Keratinocyte (primary cell): Measurements from ENCODE around the gene HES2. TPM values are rescaled to one million over a fixed set of nuclear protein-coding genes. Genes with fewer than 3 reads are reported as not detected.

ENCODE experiments used
- DNase-seq: peaks from one replicate; pipeline ENCODE4 v3.0.0-alpha.2; 2011; ENCODE audit warnings: low read depth, missing footprints, low spot score
- FAIRE-seq: peaks from 2 replicates; lab custom pipeline; 2011; peaks lifted over from hg19 to GRCh38; lab: Jason Lieb, UNC
- H2AFZ ChIP-seq: 2 replicates; pipeline ENCODE4 v1.6.0; 2012; ENCODE audit warnings: low read length, control low read depth, inconsistent platforms; ENCODE audit not compliant: control insufficient read depth
- H3K27ac ChIP-seq: 2 replicates; pipeline ENCODE4 v1.5.1; 2011; ENCODE audit warnings: low read length; ENCODE audit not compliant: control insufficient read depth, insufficient read depth
- H3K27me3 ChIP-seq: 3 replicates; pipeline ENCODE4 v1.6.0; 2011; ENCODE audit warnings: low read length; ENCODE audit not compliant: control insufficient read depth, insufficient read depth; ENCODE audit errors: extremely low read depth
- H3K36me3 ChIP-seq, 2 experiments: 2 replicates in 1 of 2; 3 replicates in 1 of 2; pipeline ENCODE4 v1.5.1; 2011; ENCODE audit warnings: low read length in 2 of 2, mild to moderate bottlenecking in 1 of 2; ENCODE audit not compliant: control insufficient read depth in 2 of 2, insufficient read depth in 2 of 2; ENCODE audit errors: extremely low read depth in 1 of 2
- H3K4me1 ChIP-seq: 3 replicates; pipeline ENCODE4 v1.5.1; 2011; ENCODE audit warnings: low read length; ENCODE audit not compliant: control insufficient read depth, insufficient read depth; ENCODE audit errors: extremely low read depth
- H3K4me2 ChIP-seq: 3 replicates; pipeline ENCODE4 v1.6.0; 2011; ENCODE audit warnings: low read depth, low read length; ENCODE audit not compliant: control insufficient read depth, insufficient read depth; ENCODE audit errors: extremely low read depth
- H3K4me3 ChIP-seq, 3 experiments: fragments of 200-600 bp in 1 of 3; sonication (generic) in 1 of 3; 2 replicates in 2 of 3; 3 replicates in 1 of 3; pipeline ENCODE4 v1.5.1; 2011 to 2016; ENCODE audit warnings: low read length in 3 of 3, mild to moderate bottlenecking in 3 of 3, control low read depth in 2 of 3, inconsistent platforms in 1 of 3, low read depth in 1 of 3, mixed read lengths in 1 of 3, mixed run types in 1 of 3, moderate library complexity in 1 of 3; ENCODE audit not compliant: control insufficient read depth in 2 of 3, insufficient read depth in 2 of 3; ENCODE audit errors: extremely low read depth in 1 of 3
- H3K79me2 ChIP-seq: 2 replicates; pipeline ENCODE4 v1.6.0; 2012; ENCODE audit warnings: low read length; ENCODE audit not compliant: control insufficient read depth, insufficient read depth
- H3K9ac ChIP-seq: 3 replicates; pipeline ENCODE4 v1.6.0; 2011; ENCODE audit warnings: low read length; ENCODE audit not compliant: control insufficient read depth, insufficient read depth; ENCODE audit errors: extremely low read depth
- H3K9me1 ChIP-seq: 3 replicates; pipeline ENCODE4 v1.6.0; 2011; ENCODE audit warnings: low read length; ENCODE audit not compliant: control insufficient read depth, insufficient read depth; ENCODE audit errors: extremely low read depth
- H3K9me3 ChIP-seq: 2 replicates; pipeline ENCODE4 v1.5.1; 2012; ENCODE audit warnings: low read depth, low read length; ENCODE audit not compliant: control insufficient read depth
- H4K20me1 ChIP-seq: 3 replicates; pipeline ENCODE4 v1.6.0; 2011; ENCODE audit warnings: low read length; ENCODE audit not compliant: control insufficient read depth, insufficient read depth; ENCODE audit errors: extremely low read depth
- CTCF ChIP-seq, 3 experiments: IDR thresholded peaks in 1 of 3; conservative IDR thresholded peaks in 1 of 3; optimal IDR thresholded peaks in 1 of 3; 2 replicates in 2 of 3; 3 replicates in 1 of 3; pipeline versions ENCODE3 to v1.5.1; 2011; ENCODE audit warnings: low read length in 3 of 3, mild to moderate bottlenecking in 3 of 3, moderate library complexity in 2 of 3, control low read depth in 1 of 3, inconsistent platforms in 1 of 3; ENCODE audit not compliant: insufficient read depth in 2 of 3; ENCODE audit errors: extremely low read depth in 1 of 3
- EZH2 ChIP-seq: IDR thresholded peaks from one replicate; pipeline ENCODE4 v1.6.1; 2012; ENCODE audit warnings: inconsistent platforms, mild to moderate bottlenecking, low read length, moderate library complexity
- dilution Hi-C: fragments of 300-500 bp; cut with MboI; formaldehyde crosslinking; loops from one replicate; pipeline ENCODE4 v1.7.0; 2020; ENCODE audit warnings: low sequenced_read_pairs; ENCODE audit not compliant: extremely low pct_ligation_motif_present
- polyA plus RNA-seq, 5 experiments: library from polyadenylated mRNA; depleted of rRNA in 3 of 5; stranded (reverse) in 3 of 5; stranded (forward) in 1 of 5; unstranded in 1 of 5; fragments of >200 nt; gene quantifications; 1 replicate in 1 of 5; 2 replicates in 3 of 5; 3 replicates in 1 of 5; pipeline versions ENCODE4 v1.2.1 to v1.2.3, GENCODE V29; 2011 to 2012; ENCODE audit warnings: missing spikeins in 2 of 5, low read depth in 1 of 5, low replicate concordance in 1 of 5

HES2 gene
- polyA plus RNA-seq, 1 donor (not counting 4 experiments of a cell fraction or from before 2014, with no cell fraction given) = 30.1 TPM

- Histone ChIP-seq H3K9ac (no peak overlapping the region), H3K9me1 (no peaks in the 10 kb centered on the region), H4K20me1 (no peaks in the 10 kb centered on the region), H3K36me3 (peaks cover 25 to 34% of the 10 kb centered on the region in 2 experiments), H3K27me3 (no peaks in the 10 kb centered on the region), H3K4me1 (no peaks in the 10 kb centered on the region), H3K4me3 (no peak overlapping the region), H2AFZ (no peak overlapping the region), H3K79me2 (no peaks in the 10 kb centered on the region), H3K4me2 (no peak overlapping the region), H3K27ac (no peak overlapping the region), H3K9me3 (no peaks in the 10 kb centered on the region)
- dilution Hi-C loops = no loop called here
- no peak for DNase-seq
- FAIRE-seq = no peak
- no peak for TF ChIP-seq EZH2
- no peak for TF ChIP-seq CTCF (optimal IDR thresholded peaks at IDR 0.05 in 1 of 3, IDR thresholded peaks at IDR 0.05 in 1 of 3, conservative IDR thresholded peaks at IDR 0.05 in 1 of 3; ENCODE audit: extremely low read depth in 1 of 3, insufficient read depth in 2 of 3, low read length in 3 of 3)
Measured at GRCh38 chr1:6461538-6462411, 42.1 kb upstream of the HES2 start.

- FAIRE-seq = no peak
- H3K4me3 ChIP-seq = no peak overlapping the region
Measured at GRCh38 chr1:6461051-6461530, 41.4 kb upstream of the HES2 start.

More at GRCh38 chr1:6461051-6461530, 41.4 kb upstream of the HES2 start:
- Histone ChIP-seq H3K79me2 (no peaks in the 10 kb centered on the region), H3K9me3 (no peaks in the 10 kb centered on the region), H2AFZ (no peak overlapping the region), H3K36me3 (peaks cover 24 to 31% of the 10 kb centered on the region in 2 experiments), H3K9ac (no peak overlapping the region), H3K4me1 (no peaks in the 10 kb centered on the region), H3K27me3 (no peaks in the 10 kb centered on the region), H3K4me2 (no peak overlapping the region), H3K27ac (no peak overlapping the region), H3K9me1 (no peaks in the 10 kb centered on the region), H4K20me1 (no peaks in the 10 kb centered on the region)
- no peak for DNase-seq
- dilution Hi-C loops = no loop called here
- TF ChIP-seq EZH2 (no peak), CTCF (optimal IDR thresholded peaks at IDR 0.05 in 1 of 3, IDR thresholded peaks at IDR 0.05 in 1 of 3, conservative IDR thresholded peaks at IDR 0.05 in 1 of 3; ENCODE audit: extremely low read depth in 1 of 3, insufficient read depth in 2 of 3, low read length in 3 of 3) (no peak)
